ENCODE results near the gene NAALADL2. TPM values are rescaled to one million over a fixed set of nuclear protein-coding genes. Genes with fewer than 3 reads are reported as not detected.

NAALADL2 gene
- total RNA-seq, 1 donor from 2014 or later: 11.5 TPM

DNA sequence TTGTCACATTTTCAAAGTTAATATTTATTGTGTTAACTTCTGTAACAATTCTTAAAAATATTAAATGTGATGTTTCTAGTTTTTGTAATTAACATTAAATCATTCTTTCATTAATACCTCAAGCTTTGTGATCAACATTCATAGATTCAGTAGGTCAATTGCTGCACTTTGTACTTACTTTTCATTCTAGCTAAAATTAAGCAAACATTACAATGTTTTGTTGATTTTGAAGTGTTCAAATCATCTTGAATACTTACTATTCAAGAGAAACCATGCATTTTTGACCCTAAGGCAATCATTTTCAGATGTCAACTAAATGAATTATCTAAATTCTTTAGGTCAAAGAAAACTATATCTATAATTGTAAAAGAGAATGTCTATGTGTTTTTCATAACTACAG is 933.1 kb downstream of the NAALADL2 start:
- Mint-ChIP-seq H3K36me3 (no peaks in the 10 kb centered on the region), H3K4me3 (no peak overlapping the region), H3K27ac (no peak overlapping the region), H3K9me3 (peaks cover 8% of the 10 kb centered on the region), H3K27me3 (ENCODE audit: insufficient read depth, low read depth) (no peaks in the 10 kb centered on the region), H3K4me1 (no peaks in the 10 kb centered on the region)
- Histone ChIP-seq H3K9me3 (ENCODE audit: low read depth) (no peaks in the 10 kb centered on the region), H3K9ac (no peak overlapping the region), H3K4me3 (no peak overlapping the region), H3F3A (ENCODE audit: low read depth) (no peaks in the 10 kb centered on the region), H3K4me2 (no peak overlapping the region), H3K79me2 (ENCODE audit: low read depth) (no peaks in the 10 kb centered on the region), H3K36me3 (no peaks in the 10 kb centered on the region), H2AFZ (replicated peaks) (no peak overlapping the region), H3K27ac (no peak overlapping the region), H3K4me1 (no peaks in the 10 kb centered on the region), H4K20me1 (ENCODE audit: low read depth) (no peaks in the 10 kb centered on the region), H3K27me3 (no peaks in the 10 kb centered on the region)
- TF ChIP-seq EZH2 (IDR thresholded peaks at IDR 0.05): no peak
- TF ChIP-seq, protein P1, sequence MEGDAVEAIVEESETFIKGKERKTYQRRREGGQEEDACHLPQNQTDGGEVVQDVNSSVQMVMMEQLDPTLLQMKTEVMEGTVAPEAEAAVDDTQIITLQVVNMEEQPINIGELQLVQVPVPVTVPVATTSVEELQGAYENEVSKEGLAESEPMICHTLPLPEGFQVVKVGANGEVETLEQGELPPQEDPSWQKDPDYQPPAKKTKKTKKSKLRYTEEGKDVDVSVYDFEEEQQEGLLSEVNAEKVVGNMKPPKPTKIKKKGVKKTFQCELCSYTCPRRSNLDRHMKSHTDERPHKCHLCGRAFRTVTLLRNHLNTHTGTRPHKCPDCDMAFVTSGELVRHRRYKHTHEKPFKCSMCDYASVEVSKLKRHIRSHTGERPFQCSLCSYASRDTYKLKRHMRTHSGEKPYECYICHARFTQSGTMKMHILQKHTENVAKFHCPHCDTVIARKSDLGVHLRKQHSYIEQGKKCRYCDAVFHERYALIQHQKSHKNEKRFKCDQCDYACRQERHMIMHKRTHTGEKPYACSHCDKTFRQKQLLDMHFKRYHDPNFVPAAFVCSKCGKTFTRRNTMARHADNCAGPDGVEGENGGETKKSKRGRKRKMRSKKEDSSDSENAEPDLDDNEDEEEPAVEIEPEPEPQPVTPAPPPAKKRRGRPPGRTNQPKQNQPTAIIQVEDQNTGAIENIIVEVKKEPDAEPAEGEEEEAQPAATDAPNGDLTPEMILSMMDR (IDR thresholded peaks at IDR 0.05): no peak
- no peak for TF ChIP-seq EZH2phosphoT487 (IDR thresholded peaks at IDR 0.05)
- no peak for DNase-seq (ENCODE audit: low spot score)

- no peak overlapping the region for H2AFZ ChIP-seq (replicated peaks)
- no peaks in the 10 kb centered on the region for H4K20me1 ChIP-seq (ENCODE audit: low read depth)
- no peaks in the 10 kb centered on the region for H3K79me2 ChIP-seq (ENCODE audit: low read depth)
- Mint-ChIP-seq H3K4me1 (no peaks in the 10 kb centered on the region), H3K36me3 (no peaks in the 10 kb centered on the region), H3K27ac (no peak overlapping the region), H3K4me3 (no peak overlapping the region), H3K9me3 (peaks cover 6% of the 10 kb centered on the region), H3K27me3 (ENCODE audit: insufficient read depth, low read depth) (no peaks in the 10 kb centered on the region)
- no peak overlapping the region for H3K9ac ChIP-seq
- DNase-seq (ENCODE audit: low spot score): no peak
- no peaks in the 10 kb centered on the region for H3K9me3 ChIP-seq (ENCODE audit: low read depth)
- H3K4me2 ChIP-seq: no peak overlapping the region
- H3K27ac ChIP-seq: no peak overlapping the region
- TF ChIP-seq EZH2 (IDR thresholded peaks at IDR 0.05): no peak
- TF ChIP-seq, protein P1 (IDR thresholded peaks at IDR 0.05): no peak
- no peak for TF ChIP-seq EZH2phosphoT487 (IDR thresholded peaks at IDR 0.05)
- no peaks in the 10 kb centered on the region for H3K27me3 ChIP-seq
- H3K4me3 ChIP-seq: no peak overlapping the region
- H3F3A ChIP-seq (ENCODE audit: low read depth): no peaks in the 10 kb centered on the region
- no peaks in the 10 kb centered on the region for H3K4me1 ChIP-seq
- no peaks in the 10 kb centered on the region for H3K36me3 ChIP-seq
Measured at GRCh38 chr3:175798326-175798725, 939.2 kb downstream of the NAALADL2 start.

DNA sequence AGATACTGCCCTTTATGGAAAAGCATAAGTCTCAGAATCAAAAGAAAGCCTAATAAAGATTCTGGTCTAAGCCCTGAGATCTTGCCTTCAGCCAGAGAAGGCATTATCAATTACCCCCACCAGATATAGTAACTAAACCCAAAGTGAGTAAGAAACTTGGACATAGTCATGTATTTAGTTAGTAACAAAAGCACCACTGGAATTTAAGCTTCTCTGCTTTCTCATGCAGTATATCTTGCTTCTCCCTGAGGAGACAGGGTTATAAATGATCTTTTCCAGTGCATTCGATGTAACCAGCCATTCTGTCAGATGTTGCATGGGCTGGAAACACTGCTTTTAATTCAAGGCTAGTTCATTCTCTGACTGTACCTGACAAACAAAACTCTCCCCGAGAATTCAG is 946.7 kb downstream of the NAALADL2 start:
- no peak overlapping the region for H3K4me3 Mint-ChIP-seq
- TF ChIP-seq EZH2 (IDR thresholded peaks at IDR 0.05) (no peak), EZH2phosphoT487 (IDR thresholded peaks at IDR 0.05) (no peak)
- TF ChIP-seq, protein P1 (IDR thresholded peaks at IDR 0.05): no peak

More for the DNA sequence above, 946.7 kb downstream of the NAALADL2 start:
- Histone ChIP-seq H3K4me1 (no peaks in the 10 kb centered on the region), H3K4me3 (no peak overlapping the region), H3K4me2 (no peak overlapping the region), H3K27ac (no peak overlapping the region), H3K36me3 (no peaks in the 10 kb centered on the region), H4K20me1 (ENCODE audit: low read depth) (no peaks in the 10 kb centered on the region), H3F3A (ENCODE audit: low read depth) (no peaks in the 10 kb centered on the region), H3K9me3 (ENCODE audit: low read depth) (no peaks in the 10 kb centered on the region), H3K9ac (no peak overlapping the region), H3K27me3 (no peaks in the 10 kb centered on the region), H3K79me2 (ENCODE audit: low read depth) (no peaks in the 10 kb centered on the region), H2AFZ (replicated peaks) (peak overlapping the region; percentile 82)
- H3K4me1 Mint-ChIP-seq: no peaks in the 10 kb centered on the region
- H3K27ac Mint-ChIP-seq: no peak overlapping the region
- no peaks in the 10 kb centered on the region for H3K9me3 Mint-ChIP-seq
- H3K27me3 Mint-ChIP-seq (ENCODE audit: insufficient read depth, low read depth): no peaks in the 10 kb centered on the region
- DNase-seq (ENCODE audit: low spot score): no peak
- H3K36me3 Mint-ChIP-seq: no peaks in the 10 kb centered on the region

All from neural progenitor cell (in vitro differentiated cells).